ENCODE data around the gene PCNT.

The PCNT gene

GRCh38 chr21:46493828-46494227, 169.9 kb downstream of the PCNT start:
- TF ChIP-seq EZH2phosphoT487 (conservative IDR thresholded peaks at IDR 0.05; ENCODE audit: low read length) (no peak), CTCF (IDR thresholded peaks at IDR 0.05; ENCODE audit: insufficient read depth, low read length, poor library complexity, severe bottlenecking) (no peak)
- Histone ChIP-seq H3K9me3 (ENCODE audit: insufficient read depth, low read length) (no peaks in the 10 kb centered on the region), H4K20me1 (ENCODE audit: low read depth, low read length) (no peaks in the 10 kb centered on the region), H2AFZ (ENCODE audit: low read depth, low read length, severe bottlenecking) (no peak overlapping the region), H3K79me2 (ENCODE audit: insufficient read depth, low read length) (no peaks in the 10 kb centered on the region), H3K9ac (ENCODE audit: low read length) (no peak overlapping the region), H3F3A (ENCODE audit: insufficient read depth) (no peaks in the 10 kb centered on the region), H3K4me3 (ENCODE audit: insufficient read depth, low read length, poor library complexity, severe bottlenecking) (no peak overlapping the region), H3K9me2 (replicated peaks; ENCODE audit: insufficient read depth, low read length) (no peaks in the 10 kb centered on the region), H3K27me3 (ENCODE audit: low read length) (no peaks in the 10 kb centered on the region), H3K27ac (ENCODE audit: low read depth, low read length) (no peak overlapping the region), H3K4me2 (ENCODE audit: low read depth, low read length, poor library complexity, severe bottlenecking) (no peak overlapping the region), H3K36me3 (ENCODE audit: low read length) (peaks cover 31% of the 10 kb centered on the region)

All from SU-DHL-6 (cell line).